Gastroesophageal sphincter (tissue), 3 donors: Measurements from ENCODE around the gene MUSK.

ENCODE experiments used
- CTCF ChIP-seq, 4 experiments: fragments of 200-600 bp in 2 of 4; fragments of 450-650 bp in 2 of 4; sonication (generic) in 1 of 4; IDR thresholded peaks; one replicate each; pipeline ENCODE4 v1.5.1; 2017 to 2019; ENCODE audit warnings: antibody characterized with exemption in 4 of 4, mild to moderate bottlenecking in 2 of 4, moderate library complexity in 2 of 4
- EP300 ChIP-seq: sonication (generic); formaldehyde crosslinking; IDR thresholded peaks from one replicate; pipeline ENCODE4 v1.6.1; 2017; ENCODE audit warnings: antibody characterized with exemption, mild to moderate bottlenecking
- POLR2AphosphoS5 ChIP-seq: sonication (generic); formaldehyde crosslinking; IDR thresholded peaks from one replicate; pipeline ENCODE4 v1.6.1; 2017; ENCODE audit warnings: antibody characterized with exemption

GRCh38 chr9:110810262-110810976 lies 141.8 kb downstream of the MUSK start:
- TF ChIP-seq CTCF (IDR thresholded peaks at IDR 0.05): no peak
- no peak for TF ChIP-seq POLR2AphosphoS5
- no peak for TF ChIP-seq EP300
